Lung (tissue), 12 donors: ENCODE measurements around the gene P2RX1. TPM values are rescaled to one million over a fixed set of nuclear protein-coding genes. Genes with fewer than 3 reads are reported as not detected.

Experiments
- ATAC-seq: fragments of 200-7000 bp; cut with Tn5 transposase; one replicate; pipeline ENCODE4 v1.9.1; 2020; ENCODE audit warnings: moderate number of reproducible peaks; ENCODE audit not compliant: insufficient read depth, low FRiP score
- DNase-seq, 3 donors: peaks; one replicate each; pipeline ENCODE4 v3.0.0-alpha.2; 2013 to 2017
- H3K27ac ChIP-seq, 2 donors: one replicate each; pipeline ENCODE4 v1.5.1; 2013; ENCODE audit warnings: mild to moderate bottlenecking in 2 of 2, moderate library complexity in 2 of 2, control low read depth in 1 of 2, inconsistent platforms in 1 of 2, low read depth in 1 of 2, low read length in 1 of 2
- H3K27me3 ChIP-seq, 3 donors: one replicate each; pipeline ENCODE4 v1.5.1; 2013; ENCODE audit warnings: low read length in 2 of 3; ENCODE audit not compliant: control insufficient read depth in 3 of 3, insufficient read depth in 3 of 3
- H3K36me3 ChIP-seq, 4 donors: one replicate each; pipeline ENCODE4 v1.5.1; 2013; ENCODE audit warnings: low read length in 4 of 4, mild to moderate bottlenecking in 1 of 4, moderate library complexity in 1 of 4; ENCODE audit not compliant: control insufficient read depth in 4 of 4, insufficient read depth in 4 of 4
- H3K4me1 ChIP-seq, 5 donors: one replicate each; pipeline ENCODE4 v1.5.1; 2013; ENCODE audit warnings: low read length in 5 of 5, mild to moderate bottlenecking in 2 of 5, moderate library complexity in 1 of 5; ENCODE audit not compliant: control insufficient read depth in 5 of 5, insufficient read depth in 5 of 5
- H3K4me3 ChIP-seq: one replicate; pipeline ENCODE4 v1.5.1; 2013; ENCODE audit warnings: mild to moderate bottlenecking, control low read depth, moderate library complexity
- H3K9ac ChIP-seq, 2 donors: one replicate each; pipeline ENCODE4 v1.5.1; 2013; ENCODE audit warnings: low read length in 2 of 2, control low read depth in 1 of 2; ENCODE audit not compliant: insufficient read depth in 1 of 2
- H3K9me3 ChIP-seq, 4 donors: one replicate each; pipeline ENCODE4 v1.5.1; 2013; ENCODE audit warnings: low read length in 3 of 4, mild to moderate bottlenecking in 1 of 4, moderate library complexity in 1 of 4; ENCODE audit not compliant: control insufficient read depth in 4 of 4, insufficient read depth in 3 of 4
- WGBS, 2 donors: extraction: QIAGEN DNeasy Blood & Tissue Kit; methylation state at CpG; one replicate each; pipeline ENCODE4 v1.1.7; 2013; 5-methylcytosine and 5-hydroxymethylcytosine counted together
- polyA plus RNA-seq, 2 donors: library from polyadenylated mRNA; stranded (reverse); fragments of 200-250 nt; gene quantifications; one replicate each; pipeline ENCODE4 v1.2.1, GENCODE V29; 2013
- total RNA-seq, 2 donors: library from RNA; depleted of rRNA in 1 of 2; stranded (reverse); fragments of >200 nt in 1 of 2; gene quantifications; one replicate each; pipeline ENCODE4 v1.2.1, GENCODE V29; 2014 to 2021
- TF ChIP-seq, protein P1 (sequence below): IDR thresholded peaks from 2 replicates; pipeline ENCODE4 v1.5.1; 2012; ENCODE audit warnings: mild to moderate bottlenecking; ENCODE audit errors: control extremely low read depth, extremely low read depth
- donor health status: control.
- donor health status: control.
- donor health status: Bipolar disorder and iron deficiency.
- donor health status: healthy.
- donor health status: DM: yes; HTN: yes; CAD: no.

Gene P2RX1
- total and polyA plus RNA-seq, 4 donors = 4.6 to 16.4 (median 10.5) TPM

DNA sequence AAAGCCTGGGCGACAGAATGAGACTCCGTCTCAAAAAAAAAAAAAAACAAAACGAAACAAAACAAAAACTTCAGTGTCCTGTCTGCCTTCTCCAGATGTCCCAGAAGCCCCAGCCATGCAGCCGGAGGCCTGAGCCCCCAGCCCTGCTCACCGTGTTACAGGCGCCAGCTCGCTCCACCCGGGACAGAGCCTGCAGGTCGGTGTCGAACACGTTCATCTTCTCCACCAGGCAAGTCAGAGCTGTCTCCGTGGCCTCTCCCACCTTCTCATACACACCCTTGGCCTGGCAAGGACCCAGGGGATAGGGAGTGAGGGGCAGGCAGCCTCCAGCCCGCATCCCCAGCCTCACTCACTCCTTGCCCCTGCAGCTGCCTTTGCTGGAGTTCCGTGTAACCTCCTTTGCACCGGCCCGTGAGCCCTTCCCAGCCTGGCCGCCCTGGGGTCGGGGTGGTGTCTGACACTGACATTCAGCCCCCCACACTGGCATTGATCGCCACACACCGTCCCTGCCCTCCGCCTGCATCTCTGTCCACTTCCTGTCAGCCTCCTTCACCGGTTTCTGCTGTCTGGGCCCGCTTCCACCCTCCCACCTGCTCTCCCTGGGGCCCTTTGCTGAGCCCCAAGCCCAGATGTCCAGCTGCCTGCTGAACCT lies 27.1 kb upstream of the P2RX1 start:
- no peaks in the 10 kb centered on the region for H3K27me3 ChIP-seq
- 87 to 88% methylated on average over 21 to 23 of the region's 23 CpGs for WGBS, 2 donors
- no peak overlapping the region for H3K9ac ChIP-seq
- H3K4me3 ChIP-seq = no peak overlapping the region
- no peaks in the 10 kb centered on the region for H3K9me3 ChIP-seq
- H3K36me3 ChIP-seq = peaks cover 0 to 28% (median 0%) of the 10 kb centered on the region in 4 donors
- H3K27ac ChIP-seq = no peak overlapping the region
- no peak for DNase-seq
- H3K4me1 ChIP-seq = peaks cover 0 to 6% (median 0%) of the 10 kb centered on the region in 5 donors
- TF ChIP-seq, protein P1, sequence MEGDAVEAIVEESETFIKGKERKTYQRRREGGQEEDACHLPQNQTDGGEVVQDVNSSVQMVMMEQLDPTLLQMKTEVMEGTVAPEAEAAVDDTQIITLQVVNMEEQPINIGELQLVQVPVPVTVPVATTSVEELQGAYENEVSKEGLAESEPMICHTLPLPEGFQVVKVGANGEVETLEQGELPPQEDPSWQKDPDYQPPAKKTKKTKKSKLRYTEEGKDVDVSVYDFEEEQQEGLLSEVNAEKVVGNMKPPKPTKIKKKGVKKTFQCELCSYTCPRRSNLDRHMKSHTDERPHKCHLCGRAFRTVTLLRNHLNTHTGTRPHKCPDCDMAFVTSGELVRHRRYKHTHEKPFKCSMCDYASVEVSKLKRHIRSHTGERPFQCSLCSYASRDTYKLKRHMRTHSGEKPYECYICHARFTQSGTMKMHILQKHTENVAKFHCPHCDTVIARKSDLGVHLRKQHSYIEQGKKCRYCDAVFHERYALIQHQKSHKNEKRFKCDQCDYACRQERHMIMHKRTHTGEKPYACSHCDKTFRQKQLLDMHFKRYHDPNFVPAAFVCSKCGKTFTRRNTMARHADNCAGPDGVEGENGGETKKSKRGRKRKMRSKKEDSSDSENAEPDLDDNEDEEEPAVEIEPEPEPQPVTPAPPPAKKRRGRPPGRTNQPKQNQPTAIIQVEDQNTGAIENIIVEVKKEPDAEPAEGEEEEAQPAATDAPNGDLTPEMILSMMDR = no peak
- ATAC-seq = no peak

DNA sequence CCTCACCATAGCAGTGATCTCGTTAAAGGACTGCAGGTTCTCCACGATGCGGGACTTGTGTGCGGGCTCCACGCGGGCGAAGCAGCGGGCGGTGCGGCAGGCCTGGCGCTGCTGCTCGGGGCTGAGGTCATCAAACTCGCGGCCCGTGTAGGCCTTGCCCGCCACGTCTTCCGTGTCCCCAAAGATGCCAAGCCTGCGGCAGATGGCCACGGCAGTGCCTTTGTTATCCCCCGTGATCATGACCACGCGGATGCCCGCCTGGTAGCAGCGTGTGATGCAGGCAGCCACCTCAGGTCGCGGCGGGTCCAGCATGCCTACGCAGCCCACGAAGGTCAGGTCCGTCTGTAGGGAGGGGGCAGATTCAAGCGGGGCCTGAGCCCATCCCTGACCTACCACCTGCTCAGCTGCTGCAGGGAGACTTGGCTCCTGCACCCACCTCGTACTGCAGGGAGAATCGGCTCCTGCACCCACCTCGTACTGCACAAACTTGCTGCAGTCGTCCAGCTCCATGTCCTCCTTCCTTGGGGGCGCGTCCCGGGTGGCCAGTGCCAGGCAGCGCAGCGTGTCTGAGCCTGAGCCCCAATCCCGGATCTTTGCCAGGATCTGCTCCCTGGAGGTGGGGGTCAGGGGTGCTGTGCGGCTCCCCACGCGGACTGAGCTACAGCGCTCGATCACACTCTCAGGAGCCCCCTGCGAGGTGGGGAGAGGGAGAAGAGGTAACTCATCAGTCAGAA lies 24.9 kb upstream of the P2RX1 start:
- Histone ChIP-seq H3K4me3 (no peak overlapping the region), H3K9me3 (no peaks in the 10 kb centered on the region), H3K4me1 (peaks cover 0 to 6% (median 0%) of the 10 kb centered on the region in 5 donors), H3K9ac (no peak overlapping the region), H3K36me3 (peaks cover 0 to 30% (median 0%) of the 10 kb centered on the region in 4 donors), H3K27me3 (no peaks in the 10 kb centered on the region), H3K27ac (no peak overlapping the region)
- DNase-seq (no peak), ATAC-seq (no peak)
- WGBS, 2 donors = 95 to 98% methylated on average over 44 to 48 of the region's 48 CpGs
- TF ChIP-seq, protein P1 = no peak

DNA sequence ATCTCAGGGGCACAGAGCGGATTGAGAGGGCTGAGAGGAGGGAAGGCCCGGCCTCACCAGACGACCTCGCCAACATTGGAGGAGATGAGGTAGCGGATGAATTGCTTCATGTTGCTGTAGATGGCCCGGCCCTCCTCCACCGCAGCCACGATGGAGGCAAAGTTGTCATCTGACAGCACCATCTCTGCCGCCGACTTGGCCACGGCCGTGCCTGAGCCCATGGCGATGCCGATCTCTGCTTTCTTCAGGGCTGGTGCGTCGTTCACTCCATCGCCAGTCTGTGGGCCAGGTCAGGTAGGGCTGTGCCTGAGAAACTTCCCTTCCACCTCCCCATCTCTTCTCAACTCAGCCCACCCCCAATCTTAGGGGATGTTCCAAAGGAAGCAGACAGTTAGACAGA lies 21.1 kb upstream of the P2RX1 start:
- Histone ChIP-seq H3K27me3 (no peaks in the 10 kb centered on the region), H3K4me3 (no peak overlapping the region), H3K27ac (no peak overlapping the region), H3K9ac (no peak overlapping the region), H3K4me1 (no peaks in the 10 kb centered on the region), H3K9me3 (no peaks in the 10 kb centered on the region), H3K36me3 (peaks cover 0 to 29% (median 0%) of the 10 kb centered on the region in 4 donors)
- ATAC-seq (no peak), DNase-seq (no peak)
- WGBS, 2 donors = 95 to 96% methylated on average over 17 of the region's 17 CpGs
- TF ChIP-seq, protein P1 = no peak
